CD8-positive, alpha-beta memory T cell (primary cell): ENCODE measurements around the gene PRODH. TPM values are rescaled to one million over a fixed set of nuclear protein-coding genes. Genes with fewer than 3 reads are reported as not detected.
"Not testable (repeated sequence)": the region's sequence is repeated elsewhere in the genome, so short reads cannot be mapped to it uniquely, and the experiment has no call there.

Experiments
- CTCF ChIA-PET: fragments of 350-600 bp; sonication (Branson Sonifier 250); formaldehyde crosslinking; loops from one replicate; lab custom pipeline; 2021; ENCODE audit warnings: antibody characterized with exemption; lab: Charles Lee
- POLR2A ChIA-PET: fragments of 350-600 bp; sonication (Branson Sonifier 250); formaldehyde crosslinking; loops from one replicate; lab custom pipeline; 2021; ENCODE audit warnings: antibody characterized with exemption; lab: Charles Lee
- DNase-seq, 5 donors: peaks; one replicate each; pipeline versions ENCODE4 v3.0.0 to v3.0.0-alpha.2; 2020 to 2022; ENCODE audit warnings: mixed read lengths in 1 of 5
- H3K27ac ChIP-seq: one replicate; pipeline ENCODE4 v1.7.0; 2013; ENCODE audit warnings: low read depth, mild to moderate bottlenecking, low read length, moderate library complexity
- H3K27me3 ChIP-seq: 2 replicates; pipeline ENCODE4 v1.7.0; 2013; ENCODE audit warnings: low read length, mild to moderate bottlenecking; ENCODE audit not compliant: insufficient read depth, poor library complexity, severe bottlenecking
- H3K36me3 ChIP-seq: 2 replicates; pipeline ENCODE4 v1.7.0; 2013; ENCODE audit warnings: mild to moderate bottlenecking, low read length, moderate library complexity; ENCODE audit not compliant: insufficient read depth
- H3K4me1 ChIP-seq: 2 replicates; pipeline ENCODE4 v1.7.0; 2013; ENCODE audit warnings: mild to moderate bottlenecking, low read length, moderate library complexity; ENCODE audit not compliant: insufficient read depth
- H3K4me3 ChIP-seq: 2 replicates; pipeline ENCODE4 v1.7.0; 2013; ENCODE audit warnings: mild to moderate bottlenecking, low read length
- H3K9me3 ChIP-seq: 2 replicates; pipeline ENCODE4 v1.7.0; 2013; ENCODE audit warnings: mild to moderate bottlenecking, low read length
- H3K27ac Mint-ChIP-seq, 8 donors: one replicate each; pipeline ENCODE4 v1.8.0; 2020 to 2021; ENCODE audit warnings: mixed read lengths in 8 of 8, mild to moderate bottlenecking in 6 of 8, inconsistent platforms in 3 of 8, moderate library complexity in 3 of 8
- H3K27me3 Mint-ChIP-seq, 2 donors: one replicate each; pipeline ENCODE4 v1.8.0; 2020 to 2021; ENCODE audit warnings: mixed read lengths in 2 of 2, mild to moderate bottlenecking in 1 of 2, moderate library complexity in 1 of 2
- H3K36me3 Mint-ChIP-seq, 3 donors: one replicate each; pipeline ENCODE4 v1.8.0; 2020 to 2021; ENCODE audit warnings: mixed read lengths in 3 of 3, inconsistent platforms in 1 of 3, mild to moderate bottlenecking in 1 of 3
- H3K4me1 Mint-ChIP-seq, 3 donors: one replicate each; pipeline ENCODE4 v1.8.0; 2020 to 2021; ENCODE audit warnings: mixed read lengths in 3 of 3, inconsistent platforms in 1 of 3, mild to moderate bottlenecking in 1 of 3
- H3K4me3 Mint-ChIP-seq, 7 donors: one replicate each; pipeline ENCODE4 v1.8.0; 2020 to 2021; ENCODE audit warnings: mixed read lengths in 7 of 7, mild to moderate bottlenecking in 6 of 7, moderate library complexity in 4 of 7, inconsistent platforms in 2 of 7
- H3K9me3 Mint-ChIP-seq, 5 donors: one replicate each; pipeline ENCODE4 v1.8.0; 2020 to 2022; ENCODE audit warnings: mixed read lengths in 5 of 5, mild to moderate bottlenecking in 3 of 5, moderate library complexity in 2 of 5, inconsistent platforms in 1 of 5
- polyA plus RNA-seq: library from polyadenylated mRNA; unstranded; fragments of 300-500 nt; fragmentation: Illumina TruSeq; gene quantifications from one replicate; pipeline ENCODE4 v1.2.3, GENCODE V29; 2021
- total RNA-seq, 2 experiments: library from RNA; stranded (reverse); gene quantifications; one replicate each; pipeline ENCODE4 v1.2.3, GENCODE V29; 2021

The PRODH gene
- total and polyA plus RNA-seq, 3 experiments from 2014 or later: 0.05 to 0.46 (median 0.24) TPM

- H3K36me3 Mint-ChIP-seq, H3K27ac ChIP-seq, H3K27me3 ChIP-seq, H3K9me3 ChIP-seq, DNase-seq, POLR2A ChIA-PET, H3K27ac Mint-ChIP-seq, H3K4me1 Mint-ChIP-seq, H3K36me3 ChIP-seq, H3K4me3 ChIP-seq, H3K4me1 ChIP-seq, H3K9me3 Mint-ChIP-seq, H3K4me3 Mint-ChIP-seq: not testable (repeated sequence)
- CTCF ChIA-PET: interaction anchor here (1.1 kb wide), 1 partner anchor 677 kb away, joined by 5 read pairs; no protein-coding TSS in a partner anchor
- peaks cover 3 to 27% of the 10 kb centered on the region in 2 donors for H3K27me3 Mint-ChIP-seq
These were observed 17.0 kb upstream of the PRODH start for GRCh38 chr22:18953128-18953527.

DNA sequence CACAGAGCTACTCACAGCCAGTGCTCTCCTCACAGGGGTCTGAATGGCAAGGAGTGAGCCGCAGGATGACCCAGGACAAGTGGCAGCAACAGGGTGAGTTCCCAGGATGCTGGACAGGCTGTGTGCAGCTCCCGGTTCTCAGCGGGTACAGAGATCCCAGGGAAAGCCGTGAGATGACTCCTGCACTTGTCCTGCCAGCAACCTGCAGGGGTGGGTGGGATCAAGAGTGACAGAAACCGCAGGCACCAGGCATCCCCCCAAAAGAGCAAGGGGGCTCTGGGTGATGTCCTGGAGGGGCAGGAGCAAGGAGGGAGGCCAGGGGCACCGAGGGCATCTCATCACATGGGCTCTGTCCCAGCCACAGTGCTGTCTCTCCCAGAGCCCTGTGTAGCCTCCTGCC, 15.9 kb upstream of the PRODH start:
- Histone ChIP-seq H3K4me3 (no peak overlapping the region), H3K9me3 (no peaks in the 10 kb centered on the region), H3K4me1 (no peaks in the 10 kb centered on the region), H3K36me3 (no peaks in the 10 kb centered on the region), H3K27ac (no peak overlapping the region), H3K27me3 (no peaks in the 10 kb centered on the region)
- POLR2A ChIA-PET: no interaction called here
- DNase-seq: no peak
- Mint-ChIP-seq H3K9me3 (no peaks in the 10 kb centered on the region), H3K27ac (no peak overlapping the region), H3K4me1 (no peaks in the 10 kb centered on the region), H3K4me3 (no peak overlapping the region), H3K36me3 (no peaks in the 10 kb centered on the region), H3K27me3 (peaks cover 6 to 33% of the 10 kb centered on the region in 2 donors)
- CTCF ChIA-PET: interaction anchor here (0.7 kb wide), 1 partner anchor 47 kb away, joined by 3 read pairs; no protein-coding TSS in a partner anchor

- Histone ChIP-seq H3K4me1 (no peaks in the 10 kb centered on the region), H3K9me3 (no peaks in the 10 kb centered on the region), H3K27ac (no peak overlapping the region), H3K27me3 (no peaks in the 10 kb centered on the region), H3K36me3 (no peaks in the 10 kb centered on the region), H3K4me3 (no peak overlapping the region)
- Mint-ChIP-seq H3K36me3 (no peaks in the 10 kb centered on the region), H3K27me3 (peaks cover 6 to 29% of the 10 kb centered on the region in 2 donors), H3K9me3 (no peaks in the 10 kb centered on the region), H3K4me1 (no peaks in the 10 kb centered on the region), H3K27ac (no peak overlapping the region), H3K4me3 (no peak overlapping the region)
- DNase-seq: no peak
- ChIA-PET CTCF (no interaction called here), POLR2A (no interaction called here)
These were observed 14.0 kb upstream of the PRODH start for GRCh38 chr22:18950141-18950540.

GRCh38 chr22:18947905-18948304, 11.8 kb upstream of the PRODH start:
- Mint-ChIP-seq H3K4me1 (no peaks in the 10 kb centered on the region), H3K4me3 (no peak overlapping the region), H3K36me3 (no peaks in the 10 kb centered on the region), H3K27ac (peak overlapping the region in 1 of 8 donors; percentile 91), H3K27me3 (peaks cover 6 to 29% of the 10 kb centered on the region in 2 donors), H3K9me3 (no peaks in the 10 kb centered on the region)
- no peaks in the 10 kb centered on the region for H3K4me1 ChIP-seq
- H3K4me3 ChIP-seq: no peak overlapping the region
- H3K27ac ChIP-seq: no peak overlapping the region
- H3K27me3 ChIP-seq: no peaks in the 10 kb centered on the region
- no peak for DNase-seq
- ChIA-PET CTCF (no interaction called here), POLR2A (no interaction called here)
- no peaks in the 10 kb centered on the region for H3K9me3 ChIP-seq
- H3K36me3 ChIP-seq: no peaks in the 10 kb centered on the region

DNA sequence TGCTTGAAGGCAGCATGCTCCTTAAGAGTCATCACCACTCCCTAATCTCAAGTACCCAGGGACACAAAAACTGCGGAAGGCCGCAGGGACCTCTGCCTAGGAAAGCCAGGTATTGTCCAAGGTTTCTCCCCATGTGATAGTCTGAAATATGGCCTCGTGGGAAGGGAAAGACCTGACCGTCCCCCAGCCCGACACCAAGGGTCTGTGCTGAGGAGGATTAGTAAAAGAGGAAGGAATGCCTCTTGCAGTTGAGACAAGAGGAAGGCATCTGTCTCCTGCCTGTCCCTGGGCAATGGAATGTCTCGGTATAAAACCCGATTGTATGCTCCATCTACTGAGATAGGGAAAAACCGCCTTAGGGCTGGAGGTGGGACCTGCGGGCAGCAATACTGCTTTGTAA, 11.0 kb upstream of the PRODH start:
- H3K27me3 ChIP-seq, H3K4me1 Mint-ChIP-seq, H3K36me3 Mint-ChIP-seq, H3K36me3 ChIP-seq, H3K27ac ChIP-seq, H3K9me3 ChIP-seq, POLR2A ChIA-PET, H3K9me3 Mint-ChIP-seq, H3K27ac Mint-ChIP-seq, CTCF ChIA-PET, DNase-seq, H3K4me3 Mint-ChIP-seq, H3K4me3 ChIP-seq, H3K4me1 ChIP-seq: not testable (repeated sequence)
- peaks cover 6 to 29% of the 10 kb centered on the region in 2 donors for H3K27me3 Mint-ChIP-seq

DNA sequence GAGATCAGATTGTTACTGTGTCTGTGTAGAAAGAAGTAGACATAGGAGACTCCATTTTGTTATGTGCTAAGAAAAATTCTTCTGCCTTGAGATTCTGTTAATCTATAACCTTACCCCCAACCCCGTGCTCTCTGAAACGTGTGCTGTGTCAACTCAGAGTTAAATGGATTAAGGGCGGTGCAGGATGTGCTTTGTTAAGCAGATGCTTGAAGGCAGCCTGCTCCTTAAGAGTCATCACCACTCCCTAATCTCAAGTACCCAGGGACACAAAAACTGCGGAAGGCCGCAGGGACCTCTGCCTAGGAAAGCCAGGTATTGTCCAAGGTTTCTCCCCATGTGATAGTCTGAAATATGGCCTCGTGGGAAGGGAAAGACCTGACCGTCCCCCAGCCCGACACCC, 2.6 kb upstream of the PRODH start:
- H3K36me3 ChIP-seq, H3K4me1 Mint-ChIP-seq, H3K27me3 ChIP-seq, DNase-seq, H3K4me3 ChIP-seq, H3K27ac Mint-ChIP-seq, H3K27ac ChIP-seq, H3K27me3 Mint-ChIP-seq, H3K4me1 ChIP-seq, H3K4me3 Mint-ChIP-seq, POLR2A ChIA-PET, H3K9me3 ChIP-seq, H3K36me3 Mint-ChIP-seq, CTCF ChIA-PET, H3K9me3 Mint-ChIP-seq: not testable (repeated sequence)

DNA sequence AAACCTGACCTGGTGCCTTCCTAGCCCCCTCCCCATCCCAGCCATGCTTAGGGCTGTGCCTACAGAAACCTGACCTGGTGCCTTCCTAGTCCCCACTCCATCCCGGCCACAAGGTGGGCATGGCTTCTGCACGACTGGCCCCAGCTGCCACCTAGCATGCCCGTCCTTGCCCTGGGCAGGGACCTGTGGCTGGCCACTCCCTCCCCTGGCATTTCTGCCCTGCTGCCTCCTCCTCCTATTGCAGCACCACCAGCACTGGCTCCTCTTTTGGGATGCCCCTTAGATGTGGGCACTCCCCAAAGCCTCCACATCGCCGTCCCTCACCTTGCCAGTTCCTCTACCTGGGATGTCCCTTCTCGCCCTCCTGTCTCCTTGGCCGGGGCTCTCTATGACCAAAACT, 1.4 kb downstream of the PRODH start:
- H3K36me3 ChIP-seq, H3K9me3 ChIP-seq, H3K36me3 Mint-ChIP-seq, H3K27ac ChIP-seq, CTCF ChIA-PET, H3K27ac Mint-ChIP-seq, DNase-seq, H3K27me3 ChIP-seq, H3K4me3 Mint-ChIP-seq, H3K27me3 Mint-ChIP-seq, H3K4me1 ChIP-seq, POLR2A ChIA-PET, H3K9me3 Mint-ChIP-seq, H3K4me1 Mint-ChIP-seq, H3K4me3 ChIP-seq: not testable (repeated sequence)

GRCh38 chr22:18933914-18934313, 2.2 kb downstream of the PRODH start:
- no peaks in the 10 kb centered on the region for H3K4me1 Mint-ChIP-seq
- H3K36me3 ChIP-seq: no peaks in the 10 kb centered on the region
- H3K27ac Mint-ChIP-seq: no peak overlapping the region
- no peaks in the 10 kb centered on the region for H3K4me1 ChIP-seq
- DNase-seq: no peak
- H3K9me3 Mint-ChIP-seq: no peaks in the 10 kb centered on the region
- no peak overlapping the region for H3K4me3 Mint-ChIP-seq
- no peaks in the 10 kb centered on the region for H3K27me3 Mint-ChIP-seq
- POLR2A ChIA-PET: no interaction called here
- no peaks in the 10 kb centered on the region for H3K36me3 Mint-ChIP-seq
- no peaks in the 10 kb centered on the region for H3K27me3 ChIP-seq
- no peaks in the 10 kb centered on the region for H3K9me3 ChIP-seq
- H3K27ac ChIP-seq: no peak overlapping the region
- CTCF ChIA-PET: no interaction called here
- no peak overlapping the region for H3K4me3 ChIP-seq
